Testis (tissue), 2 donors: ENCODE data around the gene PRR5L.

Experiments
- CTCF ChIP-seq, 3 experiments: fragments of 450-650 bp in 2 of 3; fragments of 200-600 bp in 1 of 3; sonication (generic) in 1 of 3; IDR thresholded peaks; one replicate each; pipeline ENCODE4 v1.5.1; 2016 to 2019; ENCODE audit warnings: antibody characterized with exemption in 3 of 3, mild to moderate bottlenecking in 2 of 3, moderate library complexity in 1 of 3
- POLR2A ChIP-seq: fragments of 450-650 bp; IDR thresholded peaks from one replicate; pipeline ENCODE4 v1.6.1; 2017; ENCODE audit warnings: antibody characterized with exemption, mild to moderate bottlenecking, moderate library complexity

- TF ChIP-seq CTCF (IDR thresholded peaks at IDR 0.05) = no peak
- TF ChIP-seq POLR2A = no peak
Observed at GRCh38 chr11:36352922-36353321, 56.8 kb downstream of the PRR5L start.
